Cardiac muscle cell (in vitro differentiated cells and primary cell): ENCODE measurements around the gene USP37. TPM values are rescaled to one million over a fixed set of nuclear protein-coding genes. Genes with fewer than 3 reads are reported as not detected.

Experiments used
- DNase-seq, 2 donors: peaks; one replicate each; pipeline versions ENCODE4 v3.0.0 to v3.0.0-alpha.2; 2010 to 2017; ENCODE audit warnings: low read depth in 1 of 2, low spot score in 1 of 2
- H3K27ac ChIP-seq: fragments of 200-600 bp; sonication (generic); 2 replicates; pipeline ENCODE4 v1.5.1; 2016
- H3K27me3 ChIP-seq: fragments of 200-600 bp; sonication (generic); 2 replicates; pipeline ENCODE4 v1.6.0; 2016; ENCODE audit warnings: control low read depth
- H3K36me3 ChIP-seq: fragments of 200-600 bp; sonication (generic); 2 replicates; pipeline ENCODE4 v1.5.1; 2016; ENCODE audit warnings: control low read depth
- H3K4me1 ChIP-seq: fragments of 200-600 bp; sonication (generic); 2 replicates; pipeline ENCODE4 v1.8.1; 2017; ENCODE audit warnings: low read depth, mild to moderate bottlenecking, mixed run types
- H3K4me3 ChIP-seq: fragments of 200-600 bp; sonication (generic); 2 replicates; pipeline ENCODE4 v1.5.1; 2016; ENCODE audit warnings: mild to moderate bottlenecking
- H3K9me3 ChIP-seq: fragments of 200-600 bp; sonication (generic); 2 replicates; pipeline ENCODE4 v1.5.1; 2017; ENCODE audit warnings: low read depth, mild to moderate bottlenecking, control low read depth
- CTCF ChIP-seq: IDR thresholded peaks from 2 replicates; pipeline ENCODE4 v1.5.1; 2012; ENCODE audit warnings: low read depth, mild to moderate bottlenecking, low read length
- polyA plus RNA-seq: library from polyadenylated mRNA; unstranded; fragments of >200 nt; fragmentation: Nextera tagmentation; extraction: Ambion mirVana; gene quantifications from 2 replicates; pipeline ENCODE4 v1.2.1, GENCODE V29; 2016
- total RNA-seq: library from RNA; depleted of rRNA; stranded (reverse); fragments of >200 nt; gene quantifications from 2 replicates; pipeline ENCODE4 v1.2.3, GENCODE V29; 2016

Gene USP37
- total and polyA plus RNA-seq, 2 experiments from 2014 or later: 5.8 to 14.3 TPM

GRCh38 chr2:218405086-218405745 lies 162.9 kb downstream of the USP37 start:
- no peak for TF ChIP-seq CTCF
- Histone ChIP-seq H3K4me3 (peak overlapping the region; percentile 29), H3K9me3 (no peaks in the 10 kb centered on the region), H3K36me3 (peaks cover 11% of the 10 kb centered on the region), H3K27ac (peak overlapping the region; percentile 96), H3K27me3 (no peaks in the 10 kb centered on the region), H3K4me1 (peaks cover 11% of the 10 kb centered on the region)
- no peak for DNase-seq

GRCh38 chr2:218404351-218405085 lies 163.6 kb downstream of the USP37 start:
- DNase-seq: no peak
- H3K27ac ChIP-seq: peak overlapping the region; percentile 96
- TF ChIP-seq CTCF: no peak

GRCh38 chr2:218403810-218404209 lies 164.3 kb downstream of the USP37 start:
- no peak for TF ChIP-seq CTCF
- Histone ChIP-seq H3K9me3 (no peaks in the 10 kb centered on the region), H3K36me3 (peaks cover 11% of the 10 kb centered on the region), H3K4me3 (no peak overlapping the region), H3K4me1 (peaks cover 11% of the 10 kb centered on the region), H3K27me3 (no peaks in the 10 kb centered on the region), H3K27ac (peak overlapping the region; percentile 96)
- DNase-seq: no peak

More at GRCh38 chr2:218404351-218405085, 163.6 kb downstream of the USP37 start:
- peaks cover 11% of the 10 kb centered on the region for H3K36me3 ChIP-seq
- no peaks in the 10 kb centered on the region for H3K9me3 ChIP-seq
- H3K4me3 ChIP-seq: no peak overlapping the region
- H3K4me1 ChIP-seq: peaks cover 11% of the 10 kb centered on the region
- no peaks in the 10 kb centered on the region for H3K27me3 ChIP-seq

- peaks cover 11% of the 10 kb centered on the region for H3K4me1 ChIP-seq
- H3K27me3 ChIP-seq: no peaks in the 10 kb centered on the region
- TF ChIP-seq CTCF: no peak
- H3K9me3 ChIP-seq: no peaks in the 10 kb centered on the region
- no peak overlapping the region for H3K27ac ChIP-seq
- no peak for DNase-seq
- no peak overlapping the region for H3K4me3 ChIP-seq
- H3K36me3 ChIP-seq: peaks cover 11% of the 10 kb centered on the region
Measured at GRCh38 chr2:218402911-218403411, 165.2 kb downstream of the USP37 start.

- Histone ChIP-seq H3K27ac (no peak overlapping the region), H3K36me3 (peaks cover 11% of the 10 kb centered on the region), H3K4me1 (peaks cover 11% of the 10 kb centered on the region), H3K9me3 (no peaks in the 10 kb centered on the region), H3K4me3 (no peak overlapping the region), H3K27me3 (no peaks in the 10 kb centered on the region)
- DNase-seq: no peak
- TF ChIP-seq CTCF: no peak
Measured at GRCh38 chr2:218402491-218402901, 165.7 kb downstream of the USP37 start.
